ENCODE results near the gene CUX1.

Gene CUX1

DNA sequence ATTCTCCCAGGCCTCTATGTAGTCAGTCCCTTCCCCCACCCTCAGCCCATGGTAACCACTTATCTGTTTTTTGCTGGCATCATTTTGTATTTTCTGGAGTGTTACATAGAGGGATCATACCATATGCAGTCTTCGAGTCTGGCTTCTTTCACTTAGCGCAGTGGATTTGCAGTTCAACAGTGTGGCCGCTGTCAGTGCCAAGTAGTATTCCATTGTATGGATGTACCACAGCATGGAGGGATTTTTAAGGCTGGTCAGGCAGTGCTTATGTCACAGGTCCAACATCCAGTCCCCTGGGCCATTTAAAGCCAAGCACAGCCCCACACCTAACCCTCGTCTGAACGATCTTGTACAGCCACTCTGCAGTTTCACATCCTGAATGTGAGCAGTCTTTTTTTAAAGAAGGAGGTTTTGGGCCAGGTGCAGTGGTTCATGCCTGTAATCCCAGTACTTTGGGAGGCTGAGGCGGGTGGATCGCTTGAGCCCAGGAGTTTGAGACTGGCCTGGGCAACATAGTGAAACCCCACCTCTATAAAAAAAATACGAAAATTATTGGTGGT, 121.8 kb downstream of the CUX1 start:
- Mint-ChIP-seq H3K27me3 (no peaks in the 10 kb centered on the region), H3K9me3 (ENCODE audit: low read depth) (no peaks in the 10 kb centered on the region), H3K4me3 (no peak overlapping the region), H3K4me1 (ENCODE audit: low read depth) (no peaks in the 10 kb centered on the region), H3K36me3 (peaks cover 4% of the 10 kb centered on the region), H3K27ac (no peak overlapping the region)

GRCh38 chr7:101940151-101940550, 122.7 kb downstream of the CUX1 start:
- Mint-ChIP-seq H3K27ac (no peak overlapping the region), H3K27me3 (no peaks in the 10 kb centered on the region), H3K36me3 (peaks cover 4% of the 10 kb centered on the region), H3K9me3 (ENCODE audit: low read depth) (no peaks in the 10 kb centered on the region), H3K4me3 (no peak overlapping the region), H3K4me1 (ENCODE audit: low read depth) (no peaks in the 10 kb centered on the region)

DNA sequence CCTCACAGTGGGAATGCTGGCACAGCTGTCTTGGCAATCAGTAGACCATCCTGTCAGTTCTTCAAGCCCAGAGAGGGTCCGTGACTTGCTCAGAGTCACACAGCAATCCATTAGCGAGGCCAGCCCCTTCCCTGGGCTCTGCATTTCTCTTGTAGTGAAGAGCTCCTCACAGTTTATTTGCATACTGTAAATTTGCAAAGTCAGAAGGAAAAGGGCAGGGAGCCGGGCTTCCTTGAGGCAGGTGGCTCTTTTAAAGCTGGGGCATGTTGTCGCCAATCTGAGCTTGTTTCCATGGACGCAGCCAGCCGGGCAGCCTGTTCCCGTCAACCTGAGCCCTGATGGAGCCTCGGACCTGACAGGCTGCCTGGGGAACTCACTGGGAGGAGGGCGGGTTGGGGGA, 123.4 kb downstream of the CUX1 start:
- no peaks in the 10 kb centered on the region for H3K9me3 Mint-ChIP-seq (ENCODE audit: low read depth)
- H3K27me3 Mint-ChIP-seq, result no peaks in the 10 kb centered on the region
- no peak overlapping the region for H3K4me3 Mint-ChIP-seq
- H3K27ac Mint-ChIP-seq, result no peak overlapping the region
- peaks cover 1% of the 10 kb centered on the region for H3K4me1 Mint-ChIP-seq (ENCODE audit: low read depth)
- H3K36me3 Mint-ChIP-seq, result peaks cover 4% of the 10 kb centered on the region

- no peaks in the 10 kb centered on the region for H3K9me3 Mint-ChIP-seq (ENCODE audit: low read depth)
- no peak overlapping the region for H3K4me3 Mint-ChIP-seq
- H3K27ac Mint-ChIP-seq, result no peak overlapping the region
- peaks cover 2% of the 10 kb centered on the region for H3K4me1 Mint-ChIP-seq (ENCODE audit: low read depth)
- no peaks in the 10 kb centered on the region for H3K27me3 Mint-ChIP-seq
- peaks cover 4% of the 10 kb centered on the region for H3K36me3 Mint-ChIP-seq
Observed at GRCh38 chr7:101941481-101942383, 124.3 kb downstream of the CUX1 start.

DNA sequence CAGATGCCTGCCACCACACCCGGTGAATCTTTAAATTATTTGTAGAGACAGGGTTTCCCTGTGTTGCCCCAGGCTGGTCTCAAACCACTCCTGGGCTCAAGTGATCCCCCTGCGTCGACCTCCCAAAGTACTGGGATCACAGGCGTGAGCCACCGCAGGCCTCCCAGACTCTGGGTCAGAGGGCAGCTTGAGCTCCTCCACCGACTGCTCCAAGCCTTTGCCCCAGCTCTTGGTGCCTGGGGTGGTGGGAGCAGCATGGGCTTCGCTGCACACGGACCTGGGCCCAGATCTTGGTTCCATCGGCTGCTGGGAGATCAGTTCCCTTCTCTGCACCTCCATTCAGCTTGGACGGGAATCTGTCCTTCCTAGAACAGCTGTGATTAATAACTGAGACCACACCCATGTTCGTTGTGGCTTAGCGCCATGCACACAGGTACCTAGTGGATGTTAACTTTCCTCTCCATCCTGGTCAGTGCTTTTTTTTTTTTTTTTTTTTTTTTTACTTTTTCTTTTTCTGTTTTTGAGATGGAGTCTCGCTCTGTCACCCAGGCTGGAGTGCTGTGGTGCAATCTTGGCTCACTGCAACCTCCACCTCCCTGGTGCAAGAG, 125.3 kb downstream of the CUX1 start:
- peaks cover 2% of the 10 kb centered on the region for H3K4me1 Mint-ChIP-seq (ENCODE audit: low read depth)
- no peaks in the 10 kb centered on the region for H3K27me3 Mint-ChIP-seq
- H3K9me3 Mint-ChIP-seq (ENCODE audit: low read depth), result no peaks in the 10 kb centered on the region
- no peak overlapping the region for H3K27ac Mint-ChIP-seq
- H3K36me3 Mint-ChIP-seq, result peaks cover 3% of the 10 kb centered on the region
- H3K4me3 Mint-ChIP-seq, result no peak overlapping the region

DNA sequence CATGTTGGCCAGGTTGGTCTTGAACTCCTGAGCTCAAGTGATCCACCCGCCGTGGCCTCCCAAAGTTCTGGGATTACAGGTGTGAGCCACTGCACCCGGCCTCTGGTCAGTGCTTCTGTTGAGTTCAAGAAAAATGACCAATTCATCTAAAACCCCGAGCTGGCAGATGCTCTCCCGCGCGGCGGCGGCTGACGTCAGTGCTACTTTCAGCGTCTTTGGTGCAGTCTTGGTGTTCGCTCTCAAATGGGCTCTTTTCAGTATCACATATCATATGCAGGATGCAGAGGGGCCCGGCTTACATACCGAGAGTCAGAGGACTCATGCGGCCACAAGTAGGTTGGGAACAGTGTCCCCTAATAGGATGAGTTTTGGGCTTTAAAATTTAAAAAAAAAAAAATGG, 125.9 kb downstream of the CUX1 start:
- H3K4me1 Mint-ChIP-seq (ENCODE audit: low read depth), result peaks cover 2% of the 10 kb centered on the region
- H3K27me3 Mint-ChIP-seq, result no peaks in the 10 kb centered on the region
- H3K9me3 Mint-ChIP-seq (ENCODE audit: low read depth), result no peaks in the 10 kb centered on the region
- peaks cover under 1% of the 10 kb centered on the region for H3K36me3 Mint-ChIP-seq
- H3K4me3 Mint-ChIP-seq, result no peak overlapping the region
- H3K27ac Mint-ChIP-seq, result no peak overlapping the region

GRCh38 chr7:101943889-101944600, 126.6 kb downstream of the CUX1 start:
- H3K4me1 Mint-ChIP-seq (ENCODE audit: low read depth), result peaks cover 2% of the 10 kb centered on the region
- no peaks in the 10 kb centered on the region for H3K27me3 Mint-ChIP-seq
- no peak overlapping the region for H3K4me3 Mint-ChIP-seq
- H3K27ac Mint-ChIP-seq, result no peak overlapping the region
- no peaks in the 10 kb centered on the region for H3K36me3 Mint-ChIP-seq
- no peaks in the 10 kb centered on the region for H3K9me3 Mint-ChIP-seq (ENCODE audit: low read depth)

GRCh38 chr7:101944611-101945010, 127.2 kb downstream of the CUX1 start:
- no peaks in the 10 kb centered on the region for H3K9me3 Mint-ChIP-seq (ENCODE audit: low read depth)
- no peaks in the 10 kb centered on the region for H3K36me3 Mint-ChIP-seq
- H3K27ac Mint-ChIP-seq, result no peak overlapping the region

GRCh38 chr7:101945034-101945758, 127.8 kb downstream of the CUX1 start:
- H3K27ac Mint-ChIP-seq, result no peak overlapping the region
- no peaks in the 10 kb centered on the region for H3K9me3 Mint-ChIP-seq (ENCODE audit: low read depth)
- peaks cover 2% of the 10 kb centered on the region for H3K4me1 Mint-ChIP-seq (ENCODE audit: low read depth)
- H3K4me3 Mint-ChIP-seq, result no peak overlapping the region
- H3K27me3 Mint-ChIP-seq, result no peaks in the 10 kb centered on the region
- no peaks in the 10 kb centered on the region for H3K36me3 Mint-ChIP-seq

More at GRCh38 chr7:101944611-101945010, 127.2 kb downstream of the CUX1 start:
- no peaks in the 10 kb centered on the region for H3K27me3 Mint-ChIP-seq
- H3K4me1 Mint-ChIP-seq (ENCODE audit: low read depth), result peaks cover 2% of the 10 kb centered on the region
- H3K4me3 Mint-ChIP-seq, result no peak overlapping the region

GRCh38 chr7:101947899-101948298, 130.5 kb downstream of the CUX1 start:
- H3K27ac Mint-ChIP-seq, result no peak overlapping the region
- no peaks in the 10 kb centered on the region for H3K36me3 Mint-ChIP-seq
- no peaks in the 10 kb centered on the region for H3K27me3 Mint-ChIP-seq
- H3K4me1 Mint-ChIP-seq (ENCODE audit: low read depth), result peaks cover 4% of the 10 kb centered on the region
- no peak overlapping the region for H3K4me3 Mint-ChIP-seq
- no peaks in the 10 kb centered on the region for H3K9me3 Mint-ChIP-seq (ENCODE audit: low read depth)

GRCh38 chr7:101948650-101949049, 131.2 kb downstream of the CUX1 start:
- Mint-ChIP-seq H3K9me3 (ENCODE audit: low read depth) (no peaks in the 10 kb centered on the region), H3K27me3 (no peaks in the 10 kb centered on the region), H3K36me3 (peaks cover 3% of the 10 kb centered on the region), H3K4me3 (no peak overlapping the region), H3K4me1 (ENCODE audit: low read depth) (peaks cover 11% of the 10 kb centered on the region), H3K27ac (no peak overlapping the region)

DNA sequence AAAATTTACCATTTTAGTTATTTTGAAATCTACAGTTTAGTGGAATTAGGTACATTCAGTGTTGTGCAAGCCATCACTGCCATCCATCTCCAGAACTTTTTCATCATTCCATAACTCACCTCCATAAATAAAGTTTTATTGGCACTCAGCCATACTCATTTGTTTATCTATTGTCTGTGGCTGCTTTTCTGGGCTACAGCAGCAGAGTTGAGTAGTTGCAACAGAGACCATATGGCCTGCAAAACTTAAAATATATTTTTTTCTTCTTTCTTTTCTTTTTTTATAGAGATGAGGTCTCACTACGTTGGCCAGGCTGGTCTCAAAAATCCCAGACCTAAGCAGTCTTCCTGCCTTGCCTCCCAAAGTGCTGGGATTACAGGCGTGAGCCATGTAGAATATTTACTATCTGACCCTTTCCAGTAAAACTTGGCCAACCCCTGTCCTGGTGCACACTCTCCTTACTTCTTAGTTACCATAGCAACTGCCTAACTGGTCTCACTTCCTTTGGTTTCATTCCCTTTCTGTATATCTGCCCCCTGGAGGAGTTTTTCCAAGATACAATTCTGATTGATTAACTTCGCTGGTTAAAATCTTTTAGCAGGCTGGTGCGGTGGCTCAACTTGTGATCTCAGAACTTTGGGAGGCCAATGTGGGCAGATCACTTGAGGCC, 133.2 kb downstream of the CUX1 start:
- Mint-ChIP-seq H3K27me3 (no peaks in the 10 kb centered on the region), H3K36me3 (peaks cover 3% of the 10 kb centered on the region), H3K9me3 (ENCODE audit: low read depth) (no peaks in the 10 kb centered on the region), H3K4me1 (ENCODE audit: low read depth) (peaks cover 22% of the 10 kb centered on the region), H3K27ac (no peak overlapping the region), H3K4me3 (no peak overlapping the region)

- H3K9me3 Mint-ChIP-seq (ENCODE audit: low read depth), result no peaks in the 10 kb centered on the region
- H3K36me3 Mint-ChIP-seq, result peaks cover 3% of the 10 kb centered on the region
- no peak overlapping the region for H3K27ac Mint-ChIP-seq
- H3K4me1 Mint-ChIP-seq (ENCODE audit: low read depth), result peaks cover 22% of the 10 kb centered on the region
- H3K4me3 Mint-ChIP-seq, result no peak overlapping the region
- H3K27me3 Mint-ChIP-seq, result no peaks in the 10 kb centered on the region
Observed at GRCh38 chr7:101951757-101952156, 134.3 kb downstream of the CUX1 start.

Measured in activated naive CD8-positive, alpha-beta T cell (primary cell).